MM.1S (cell line): Measurements from ENCODE around the gene PASK.

Source experiments
- DNase-seq: peaks from one replicate; pipeline ENCODE4 v3.0.0-alpha.2; 2015
- H2AFZ ChIP-seq: fragments of 300-600 bp; sonication (generic); 2 replicates; pipeline ENCODE4 v1.6.0; 2016; ENCODE audit warnings: antibody characterized with exemption, low read length
- H3F3A ChIP-seq: fragments of 300-600 bp; sonication (generic); 2 replicates; pipeline ENCODE4 v1.6.1; 2016; ENCODE audit warnings: mild to moderate bottlenecking, antibody characterized with exemption, low read length, moderate library complexity, mixed read lengths; ENCODE audit not compliant: insufficient read depth
- H3K27ac ChIP-seq: fragments of 300-600 bp; sonication (generic); 2 replicates; pipeline ENCODE4 v1.5.1; 2016; ENCODE audit warnings: mild to moderate bottlenecking, low read length
- H3K27me3 ChIP-seq: fragments of 300-600 bp; sonication (generic); replicated peaks from 2 replicates; pipeline ENCODE4 v1.6.0; 2016; ENCODE audit warnings: low read length; ENCODE audit not compliant: insufficient read depth
- H3K36me3 ChIP-seq: fragments of 300-600 bp; sonication (generic); replicated peaks from 2 replicates; pipeline ENCODE4 v1.6.1; 2016; ENCODE audit warnings: mild to moderate bottlenecking, low read length, mixed read lengths; ENCODE audit not compliant: insufficient read depth
- H3K4me1 ChIP-seq: fragments of 300-600 bp; sonication (generic); 2 replicates; pipeline ENCODE4 v1.6.1; 2016; ENCODE audit warnings: low read length, mixed read lengths
- H3K4me2 ChIP-seq: fragments of 300-600 bp; sonication (generic); 2 replicates; pipeline ENCODE4 v1.6.0; 2016; ENCODE audit warnings: low read depth, low read length
- H3K4me3 ChIP-seq: fragments of 300-600 bp; sonication (generic); 2 replicates; pipeline ENCODE4 v1.5.1; 2016; ENCODE audit warnings: low read length, mixed read lengths
- H3K79me2 ChIP-seq: fragments of 300-600 bp; sonication (generic); 2 replicates; pipeline ENCODE4 v1.6.1; 2016; ENCODE audit warnings: mixed run types, low read length, mixed read lengths
- H3K9ac ChIP-seq: fragments of 300-600 bp; sonication (generic); 2 replicates; pipeline ENCODE4 v1.6.1; 2016; ENCODE audit warnings: low read length, mixed read lengths
- H3K9me2 ChIP-seq: fragments of 300-600 bp; sonication (generic); replicated peaks from 2 replicates; pipeline ENCODE4 v1.6.1; 2016; ENCODE audit warnings: mild to moderate bottlenecking, low read length, mixed read lengths; ENCODE audit not compliant: insufficient read depth
- H3K9me3 ChIP-seq: fragments of 300-600 bp; sonication (generic); replicated peaks from 2 replicates; pipeline ENCODE4 v1.6.1; 2016; ENCODE audit warnings: mild to moderate bottlenecking, low read length, mixed read lengths; ENCODE audit not compliant: insufficient read depth
- H4K20me1 ChIP-seq: fragments of 300-600 bp; sonication (generic); 2 replicates; pipeline ENCODE4 v1.6.1; 2016; ENCODE audit warnings: mild to moderate bottlenecking, low read length, moderate library complexity, mixed read lengths; ENCODE audit not compliant: insufficient read depth
- EZH2 ChIP-seq: fragments of 300-600 bp; sonication (generic); optimal IDR thresholded peaks from 2 replicates; pipeline ENCODE3; 2017; ENCODE audit warnings: low read depth, mild to moderate bottlenecking, antibody characterized with exemption, low read length, mixed read lengths
- EZH2phosphoT487 ChIP-seq: fragments of 300-600 bp; sonication (generic); IDR thresholded peaks from 2 replicates; pipeline ENCODE4 v1.6.1; 2018; ENCODE audit warnings: antibody characterized with exemption, low read length
- TF ChIP-seq, protein P1 (sequence below): fragments of 300-600 bp; sonication (generic); IDR thresholded peaks from 2 replicates; pipeline ENCODE4 v1.5.1; 2016; ENCODE audit warnings: antibody characterized with exemption, low read length, mixed read lengths

PASK gene

DNA sequence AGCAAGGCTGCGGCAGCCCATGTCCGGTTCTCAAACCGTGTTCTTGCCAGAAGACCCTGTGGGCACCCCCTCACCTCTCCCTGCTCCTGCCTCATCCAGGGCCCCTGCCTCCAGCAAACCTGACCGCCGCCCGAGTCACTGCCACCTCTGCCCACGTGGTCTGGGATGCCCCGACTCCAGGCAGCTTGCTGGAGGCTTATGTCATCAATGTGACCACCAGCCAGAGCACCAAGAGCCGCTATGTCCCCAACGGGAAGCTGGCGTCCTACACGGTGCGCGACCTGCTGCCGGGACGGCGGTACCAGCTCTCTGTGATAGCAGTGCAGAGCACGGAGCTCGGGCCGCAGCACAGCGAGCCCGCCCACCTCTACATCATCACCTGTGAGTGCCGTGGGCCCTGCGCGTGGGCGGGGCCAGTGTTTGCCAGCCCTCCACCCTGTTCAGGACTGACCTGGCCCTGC, 79.4 kb downstream of the PASK start:
- no peaks in the 10 kb centered on the region for H3K27me3 ChIP-seq
- H3F3A ChIP-seq = no peaks in the 10 kb centered on the region
- no peaks in the 10 kb centered on the region for H3K4me1 ChIP-seq
- no peak overlapping the region for H3K4me2 ChIP-seq
- no peaks in the 10 kb centered on the region for H3K9me3 ChIP-seq
- H3K9ac ChIP-seq = no peak overlapping the region
- no peak overlapping the region for H2AFZ ChIP-seq
- DNase-seq = no peak
- H3K27ac ChIP-seq = no peak overlapping the region
- H3K36me3 ChIP-seq = no peaks in the 10 kb centered on the region
- no peak for TF ChIP-seq EZH2
- TF ChIP-seq, protein P1, sequence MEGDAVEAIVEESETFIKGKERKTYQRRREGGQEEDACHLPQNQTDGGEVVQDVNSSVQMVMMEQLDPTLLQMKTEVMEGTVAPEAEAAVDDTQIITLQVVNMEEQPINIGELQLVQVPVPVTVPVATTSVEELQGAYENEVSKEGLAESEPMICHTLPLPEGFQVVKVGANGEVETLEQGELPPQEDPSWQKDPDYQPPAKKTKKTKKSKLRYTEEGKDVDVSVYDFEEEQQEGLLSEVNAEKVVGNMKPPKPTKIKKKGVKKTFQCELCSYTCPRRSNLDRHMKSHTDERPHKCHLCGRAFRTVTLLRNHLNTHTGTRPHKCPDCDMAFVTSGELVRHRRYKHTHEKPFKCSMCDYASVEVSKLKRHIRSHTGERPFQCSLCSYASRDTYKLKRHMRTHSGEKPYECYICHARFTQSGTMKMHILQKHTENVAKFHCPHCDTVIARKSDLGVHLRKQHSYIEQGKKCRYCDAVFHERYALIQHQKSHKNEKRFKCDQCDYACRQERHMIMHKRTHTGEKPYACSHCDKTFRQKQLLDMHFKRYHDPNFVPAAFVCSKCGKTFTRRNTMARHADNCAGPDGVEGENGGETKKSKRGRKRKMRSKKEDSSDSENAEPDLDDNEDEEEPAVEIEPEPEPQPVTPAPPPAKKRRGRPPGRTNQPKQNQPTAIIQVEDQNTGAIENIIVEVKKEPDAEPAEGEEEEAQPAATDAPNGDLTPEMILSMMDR = no peak
- no peak for TF ChIP-seq EZH2phosphoT487
- H3K9me2 ChIP-seq = no peaks in the 10 kb centered on the region
- no peaks in the 10 kb centered on the region for H4K20me1 ChIP-seq
- no peak overlapping the region for H3K4me3 ChIP-seq
- no peaks in the 10 kb centered on the region for H3K79me2 ChIP-seq

DNA sequence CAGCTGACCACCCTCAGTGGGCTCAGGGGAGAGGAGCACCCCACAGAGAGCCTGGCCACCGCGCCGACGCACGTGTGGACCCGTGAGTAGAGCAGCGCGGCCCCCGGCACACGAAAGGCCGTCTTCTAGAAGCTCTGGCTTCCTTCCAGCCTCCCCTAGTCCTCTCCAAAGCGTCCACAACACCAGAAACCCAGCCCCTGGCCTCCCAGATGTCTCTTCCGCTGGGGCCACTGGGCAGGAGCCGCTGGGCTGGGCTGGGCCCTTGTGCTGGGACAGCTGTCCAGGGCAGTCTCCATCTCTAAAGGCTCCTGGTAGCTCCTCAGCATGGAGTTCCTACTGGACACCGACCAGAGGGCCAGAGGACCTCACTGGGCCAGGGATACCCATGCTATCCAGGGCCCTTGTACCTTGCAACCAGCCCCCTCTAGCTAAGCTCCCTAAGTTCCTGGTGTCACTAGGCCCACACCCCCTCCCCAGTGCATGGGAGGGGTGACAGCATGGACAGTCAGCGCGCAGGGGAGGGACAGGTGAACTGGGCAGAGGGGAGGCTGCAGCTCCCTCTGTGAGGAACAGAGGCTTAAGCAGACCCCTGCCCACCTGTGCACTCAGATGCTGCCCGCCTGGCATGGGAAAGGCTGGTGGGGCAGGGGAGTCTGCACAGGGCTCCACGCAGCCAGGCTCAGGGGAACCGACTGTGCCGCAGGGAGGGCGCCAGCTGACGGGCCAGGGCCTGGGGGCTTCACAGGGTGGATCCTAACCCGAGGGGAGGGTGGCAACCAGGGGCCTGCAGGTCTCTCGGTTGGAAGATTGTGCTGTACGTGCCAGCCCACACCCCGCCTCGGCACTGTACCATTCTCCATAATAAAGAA, 80.1 kb downstream of the PASK start:
- no peak for TF ChIP-seq EZH2phosphoT487
- TF ChIP-seq EZH2 = no peak
- TF ChIP-seq, protein P1 = no peak
- no peak overlapping the region for H3K4me3 ChIP-seq
- DNase-seq = no peak

DNA sequence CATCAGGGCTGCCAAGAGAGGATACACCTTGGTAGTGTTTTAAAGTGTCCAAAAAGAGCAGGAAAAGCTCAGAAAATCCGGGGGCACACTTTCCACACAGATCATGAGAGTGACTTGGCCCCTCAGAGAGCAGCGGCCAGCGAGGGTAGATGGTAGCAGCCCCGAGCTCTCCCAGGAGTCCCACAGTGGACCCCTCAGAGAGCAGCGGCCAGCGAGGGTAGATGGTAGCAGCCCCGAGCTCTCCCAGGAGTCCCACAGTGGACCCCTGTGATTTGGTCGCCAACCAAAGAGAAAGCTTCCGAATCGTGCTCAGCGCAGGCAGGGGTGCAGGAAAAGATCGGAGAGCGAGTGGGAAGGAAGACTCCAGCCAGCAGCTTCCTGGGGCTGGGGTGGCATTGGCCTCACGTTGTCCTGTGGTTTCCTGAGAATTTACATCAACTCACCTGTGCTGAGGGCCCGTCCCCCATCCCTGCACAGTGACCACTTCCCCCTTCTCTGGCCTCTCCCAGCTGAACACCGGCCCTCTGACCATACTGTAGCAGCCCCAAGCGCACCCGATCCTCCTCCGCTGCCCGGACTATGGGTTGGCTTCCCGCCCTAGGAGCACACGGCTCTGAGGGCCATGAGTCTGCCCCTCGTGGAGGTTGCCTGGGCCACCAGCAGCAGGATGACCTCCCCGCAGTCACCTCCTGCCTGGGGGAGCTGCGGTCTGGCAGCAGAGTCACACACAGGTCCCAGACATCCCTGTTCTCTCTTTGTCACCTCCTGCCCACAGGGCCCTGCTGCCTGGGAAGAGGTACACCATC, 80.9 kb downstream of the PASK start:
- H3K4me1 ChIP-seq = peaks cover 2% of the 10 kb centered on the region; the same call in 1 of the 2 replicates

More for the DNA sequence above, 80.1 kb downstream of the PASK start:
- Histone ChIP-seq H3F3A (no peaks in the 10 kb centered on the region), H3K9me3 (no peaks in the 10 kb centered on the region), H3K27me3 (no peaks in the 10 kb centered on the region), H3K27ac (no peak overlapping the region), H2AFZ (no peak overlapping the region), H3K4me2 (no peak overlapping the region), H3K9me2 (no peaks in the 10 kb centered on the region), H4K20me1 (no peaks in the 10 kb centered on the region), H3K9ac (no peak overlapping the region), H3K79me2 (no peaks in the 10 kb centered on the region), H3K36me3 (no peaks in the 10 kb centered on the region), H3K4me1 (peaks cover 2% of the 10 kb centered on the region; the same call in 1 of the 2 replicates)

More for the DNA sequence above, 80.9 kb downstream of the PASK start:
- no peaks in the 10 kb centered on the region for H3K36me3 ChIP-seq
- DNase-seq = no peak
- H3K27me3 ChIP-seq = no peaks in the 10 kb centered on the region
- no peak overlapping the region for H3K4me3 ChIP-seq
- no peaks in the 10 kb centered on the region for H3K79me2 ChIP-seq
- H3K4me2 ChIP-seq = no peak overlapping the region
- no peak overlapping the region for H2AFZ ChIP-seq
- TF ChIP-seq, protein P1 = no peak
- TF ChIP-seq EZH2 = no peak
- no peak for TF ChIP-seq EZH2phosphoT487
- H3F3A ChIP-seq = no peaks in the 10 kb centered on the region
- H4K20me1 ChIP-seq = no peaks in the 10 kb centered on the region
- no peak overlapping the region for H3K27ac ChIP-seq
- H3K9me3 ChIP-seq = no peaks in the 10 kb centered on the region
- no peaks in the 10 kb centered on the region for H3K9me2 ChIP-seq
- no peak overlapping the region for H3K9ac ChIP-seq
